K562 treated with DMSO at 1 percent for 12 hours (cell line): ENCODE data around the gene SCGB1D2. TPM values are rescaled to one million over a fixed set of nuclear protein-coding genes. Genes with fewer than 3 reads are reported as not detected.

ENCODE experiments used
- total RNA-seq: library from RNA; unstranded; fragments of 300-600 nt; gene quantifications from 2 replicates; pipeline ENCODE4 v1.2.3, GENCODE V29; 2022; ENCODE audit not compliant: insufficient read depth

The SCGB1D2 gene
- not detected in 2 replicates for total RNA-seq

GRCh38 chr11:62242021-62242420 lies at the start of gene SCGB1D2:
Gene SCGB1D2, plus strand, starts transcription at chr11:62242239. Its CDS starts 69 bp downstream, at chr11:62242308.

GRCh38 chr11:62269654-62270278 lies 27.7 kb downstream of the SCGB1D2 start, which contains the start of gene SCGB2A2:
Gene SCGB2A2, plus strand, starts transcription at chr11:62270158. Its CDS starts 59 bp downstream, at chr11:62270217.

Other genes starting within 250 kb of the SCGB1D2 start
- gene INCENP, start 118.2 kb upstream of the SCGB1D2 start, total RNA-seq = 23.2 and 59.1 TPM in 2 replicates
- gene SCGB1D1, start 52.0 kb upstream of the SCGB1D2 start, total RNA-seq = not detected in 2 replicates
- gene SCGB2A1, start 33.6 kb upstream of the SCGB1D2 start, total RNA-seq = not detected in 2 replicates
- gene SCGB2A2, start 27.9 kb downstream of the SCGB1D2 start, total RNA-seq = not detected in 2 replicates
- not detected in 2 replicates for gene SCGB1D4, start 56.8 kb downstream of the SCGB1D2 start, total RNA-seq
- 18.7 and 26.7 TPM in 2 replicates for gene ASRGL1, start 95.2 kb downstream of the SCGB1D2 start, total RNA-seq
- not detected in 2 replicates for gene SCGB1A1, start 176.8 kb downstream of the SCGB1D2 start, total RNA-seq